Stimulated activated CD8-positive, alpha-beta memory T cell treated with anti-CD3 and anti-CD28 coated beads, Interleukin-4, amount 100 ng/mL, for 24 hours (primary cell): ENCODE results near the gene STARD7.
A peak's percentile ranks its signal among the peaks of the same experiment; 100 is the strongest.

ENCODE experiments used
- DNase-seq: peaks from one replicate; pipeline ENCODE4 v3.0.0-alpha.2; 2020; ENCODE audit warnings: low read depth

Gene STARD7

GRCh38 chr2:96197546-96198255 is 10.9 kb downstream of the STARD7 start:
- DNase-seq = no peak

- no peak for DNase-seq
Observed at GRCh38 chr2:96195410-96196066, 13.1 kb downstream of the STARD7 start.

- no peak for DNase-seq
Observed at GRCh38 chr2:96191937-96192670, 16.5 kb downstream of the STARD7 start.

- no peak for DNase-seq
Observed at GRCh38 chr2:96188821-96189526, 19.7 kb downstream of the STARD7 start.

- DNase-seq = no peak
Observed at GRCh38 chr2:96186562-96186961, 22.1 kb downstream of the STARD7 start.

- no peak for DNase-seq
Observed at GRCh38 chr2:96185516-96185915, 23.1 kb downstream of the STARD7 start.

- no peak for DNase-seq
Observed at GRCh38 chr2:96184989-96185388, 23.6 kb downstream of the STARD7 start.

- DNase-seq = no peak
Observed at GRCh38 chr2:96184188-96184587, 24.4 kb downstream of the STARD7 start.

- no peak for DNase-seq
Observed at GRCh38 chr2:96181529-96181928, 27.1 kb downstream of the STARD7 start.

- DNase-seq = no peak
Observed at GRCh38 chr2:96180521-96180920, 28.1 kb downstream of the STARD7 start.

- no peak for DNase-seq
Observed at GRCh38 chr2:96180002-96180401, 28.6 kb downstream of the STARD7 start.

- DNase-seq = no peak
Observed at GRCh38 chr2:96176661-96177060, 32.0 kb downstream of the STARD7 start.

- DNase-seq = no peak
Observed at GRCh38 chr2:96175951-96176350, 32.7 kb downstream of the STARD7 start.

GRCh38 chr2:96174251-96175144 is 34.1 kb downstream of the STARD7 start:
- peak; percentile 73 for DNase-seq

GRCh38 chr2:96171831-96172230 is 36.8 kb downstream of the STARD7 start:
- DNase-seq = no peak

- no peak for DNase-seq
Observed at GRCh38 chr2:96170626-96171025, 38.0 kb downstream of the STARD7 start.

- no peak for DNase-seq
Observed at GRCh38 chr2:96169868-96170507, 38.6 kb downstream of the STARD7 start.

- no peak for DNase-seq
Observed at GRCh38 chr2:96167407-96168013, 41.1 kb downstream of the STARD7 start.

GRCh38 chr2:96164459-96165184 is 44.0 kb downstream of the STARD7 start:
- peak; percentile 60 for DNase-seq
